ENCODE data around the gene TMCC1.

The TMCC1 gene

GRCh38 chr3:129625072-129625874 is 268.2 kb downstream of the TMCC1 start:
- no peak for DNase-seq (ENCODE audit: low read depth in 3 of 3, low spot score in 1 of 3)

DNA sequence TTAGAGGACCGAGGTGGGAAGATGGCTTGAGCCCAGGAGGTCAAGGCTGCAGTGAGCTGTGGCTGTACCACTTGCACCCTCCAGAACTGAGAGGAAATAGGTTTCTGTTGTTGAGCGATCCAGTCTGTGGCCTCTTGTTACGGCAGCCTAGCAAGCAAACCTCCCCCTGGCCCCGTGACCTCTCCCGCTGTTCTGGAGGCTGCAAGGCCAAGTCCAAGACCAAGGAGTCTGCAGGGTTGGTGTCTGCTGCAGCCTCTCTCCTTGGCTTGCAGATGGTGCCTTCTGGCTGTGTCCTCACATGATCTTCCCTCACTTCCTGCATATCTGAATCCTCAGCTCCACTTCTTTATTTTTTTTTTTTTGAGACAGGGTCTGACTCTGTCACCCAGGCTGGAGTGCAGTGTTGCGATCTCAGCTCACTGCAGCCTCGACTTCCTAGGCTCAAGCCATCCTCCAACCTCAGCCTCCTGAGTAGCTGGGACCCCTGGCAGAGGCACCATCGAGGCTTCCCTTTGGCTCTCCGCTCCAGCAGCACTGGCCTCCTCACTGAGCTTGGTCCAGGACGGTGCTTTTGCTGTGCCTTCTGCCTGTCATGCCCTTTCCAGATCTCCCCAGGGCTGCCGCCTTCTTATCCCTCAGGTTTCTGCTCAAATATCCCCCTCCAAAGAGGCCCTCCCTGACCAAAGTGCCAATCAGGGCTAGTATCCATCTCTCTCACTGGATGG is 269.0 kb downstream of the TMCC1 start:
- DNase-seq (ENCODE audit: low read depth in 3 of 3, low spot score in 1 of 3) = no peak

- no peak for DNase-seq (ENCODE audit: low read depth in 3 of 3, low spot score in 1 of 3)
Measured at GRCh38 chr3:129623447-129624118, 269.9 kb downstream of the TMCC1 start.

DNA sequence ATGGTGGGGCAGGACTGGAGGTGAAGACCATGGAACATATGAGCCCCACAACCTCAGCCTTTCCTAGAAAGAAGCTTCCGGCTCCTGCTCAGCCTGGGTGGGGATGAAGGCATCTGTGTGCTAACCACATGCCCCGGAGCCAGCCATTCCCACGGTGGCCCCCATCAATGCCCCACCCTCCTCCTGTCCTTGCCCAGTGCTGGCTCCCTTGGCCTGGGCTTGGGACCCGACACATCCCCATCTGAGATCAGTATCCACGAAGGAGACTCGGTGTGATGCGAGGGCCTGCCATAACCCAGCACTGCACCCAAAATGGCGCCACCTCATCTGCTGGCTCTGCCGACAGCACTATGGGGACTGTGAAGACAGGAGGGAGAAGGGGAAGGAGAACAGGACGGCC is 270.6 kb downstream of the TMCC1 start:
- DNase-seq (ENCODE audit: low read depth in 3 of 3, low spot score in 1 of 3) = no peak

- no peak for DNase-seq (ENCODE audit: low read depth in 3 of 3, low spot score in 1 of 3)
Measured at GRCh38 chr3:129622226-129622874, 271.2 kb downstream of the TMCC1 start.

DNA sequence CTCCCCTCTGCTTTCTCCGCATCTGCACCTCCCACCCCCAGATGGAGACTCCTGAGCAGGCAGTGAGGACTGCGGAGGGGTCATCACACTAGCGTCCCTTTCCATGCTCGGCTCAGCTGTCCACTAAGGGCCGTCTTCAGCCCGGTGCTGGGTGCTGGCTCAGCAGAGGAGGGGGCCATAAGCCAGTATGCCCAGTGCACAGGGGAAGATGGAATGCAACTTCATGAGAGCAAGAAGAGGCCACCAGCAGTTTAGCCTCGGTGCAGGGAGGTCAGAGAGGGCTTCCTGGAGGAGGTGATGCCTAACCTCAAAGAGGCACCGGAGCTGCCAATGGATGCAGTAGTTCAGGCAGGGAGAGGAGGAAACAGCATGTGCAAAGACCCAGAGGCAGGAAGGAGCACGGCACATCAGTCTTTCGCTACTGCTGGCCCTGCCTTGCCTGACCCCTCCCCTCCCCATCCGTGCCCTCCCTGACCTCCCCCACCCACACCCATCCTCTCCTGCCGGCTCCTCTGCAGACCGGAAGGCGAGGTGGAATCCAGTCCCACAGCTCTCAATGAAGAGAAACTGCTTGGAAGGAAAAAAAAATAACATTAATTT is 271.8 kb downstream of the TMCC1 start:
- no peak for DNase-seq (ENCODE audit: low read depth in 3 of 3, low spot score in 1 of 3)

GRCh38 chr3:129620828-129621559 is 272.5 kb downstream of the TMCC1 start:
- no peak for DNase-seq (ENCODE audit: low read depth in 3 of 3, low spot score in 1 of 3)

DNA sequence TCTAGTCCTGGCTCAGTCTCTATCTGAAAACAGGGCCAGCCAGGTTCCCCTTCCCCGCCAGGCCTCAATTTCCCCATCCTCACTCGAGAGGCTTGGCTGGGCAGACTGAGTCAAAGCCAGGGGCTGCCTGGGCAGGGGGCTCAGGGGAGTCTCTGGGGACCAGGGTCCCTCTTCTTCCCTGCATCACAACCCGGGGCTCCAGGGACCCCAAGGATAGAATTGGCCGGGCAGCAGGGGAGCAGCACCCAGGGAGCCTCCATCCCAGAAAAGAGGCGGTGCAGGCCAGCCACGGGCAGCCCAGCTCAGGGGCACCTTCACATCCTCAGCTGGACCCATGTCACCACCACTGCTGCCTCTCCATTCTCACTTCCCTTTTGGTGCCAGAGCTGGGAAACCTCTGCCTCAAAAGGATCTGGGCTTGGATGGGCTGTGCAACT is 273.8 kb downstream of the TMCC1 start:
- DNase-seq (ENCODE audit: low read depth in 3 of 3, low spot score in 1 of 3) = no peak

GRCh38 chr3:129618901-129619671 is 274.4 kb downstream of the TMCC1 start:
- DNase-seq (ENCODE audit: low read depth in 3 of 3, low spot score in 1 of 3) = no peak

DNA sequence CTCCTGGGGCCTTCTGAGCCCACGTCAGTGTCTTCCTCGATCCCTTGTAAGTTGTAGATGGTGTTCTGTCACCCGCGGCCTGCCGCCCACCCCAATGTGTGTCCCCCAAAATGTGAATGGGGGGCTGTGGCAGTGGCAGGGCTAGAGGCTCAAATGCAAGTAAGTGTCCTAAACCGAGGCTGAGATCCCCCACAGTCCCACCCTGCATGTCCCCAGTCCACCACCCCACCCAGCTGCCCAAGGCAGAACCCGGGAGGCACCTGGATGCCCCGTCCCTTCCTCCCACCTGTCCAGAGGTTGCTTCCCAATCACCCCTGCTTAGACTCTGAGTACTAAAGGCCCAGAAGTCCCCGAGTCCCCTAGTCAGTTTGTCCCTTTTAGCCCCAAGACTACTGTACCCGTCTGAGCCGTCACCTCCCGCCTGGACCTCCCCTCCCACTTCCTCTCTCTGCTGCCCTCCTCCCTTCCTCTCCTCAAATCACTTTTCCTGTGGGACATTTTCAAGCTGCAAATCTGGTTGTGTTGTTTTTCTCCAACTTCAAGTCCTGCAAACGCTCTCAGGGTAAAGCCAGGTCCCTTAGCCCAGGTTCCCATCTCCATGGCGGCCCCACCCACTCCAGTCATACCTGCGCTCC is 275.2 kb downstream of the TMCC1 start:
- DNase-seq (ENCODE audit: low read depth in 3 of 3, low spot score in 1 of 3) = no peak

DNA sequence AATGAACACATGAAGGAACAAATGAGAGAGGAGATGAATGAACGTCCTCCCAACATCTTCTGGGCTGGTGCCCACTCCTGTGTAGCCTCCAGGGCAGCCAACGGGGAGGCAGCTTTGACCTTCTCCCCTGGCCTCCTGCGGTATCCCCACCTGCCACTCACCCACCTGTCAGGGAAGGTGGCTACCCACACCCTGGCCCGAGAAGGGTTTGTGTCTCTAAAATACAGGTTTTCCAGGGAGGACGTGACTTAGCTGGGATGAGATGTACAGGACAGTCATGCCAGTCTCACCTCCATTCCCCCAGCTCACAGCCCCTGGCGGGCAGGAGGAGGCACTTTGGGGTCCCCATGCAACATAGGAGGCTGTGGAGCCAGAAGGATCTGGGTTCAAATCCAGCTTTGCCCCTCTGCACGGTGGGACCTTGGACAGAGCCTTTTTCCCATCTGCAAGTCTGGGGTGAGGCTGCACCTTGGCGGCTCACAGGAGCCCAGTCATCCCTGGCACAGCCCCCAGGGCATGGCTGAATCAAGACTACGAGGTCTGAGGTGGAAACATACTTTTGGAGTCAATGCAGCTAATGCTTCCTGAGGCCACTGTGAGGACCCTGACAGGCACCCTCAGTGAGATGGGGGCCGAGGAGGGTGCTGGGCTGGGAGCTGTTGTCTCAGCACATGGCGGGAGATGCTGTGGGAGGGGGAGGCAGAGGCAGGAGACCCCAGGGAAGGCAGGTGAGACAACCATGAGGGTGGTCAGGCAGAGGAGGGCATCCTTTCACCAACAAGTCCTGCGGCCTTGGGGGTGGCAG is 275.9 kb downstream of the TMCC1 start:
- no peak for DNase-seq (ENCODE audit: low read depth in 3 of 3, low spot score in 1 of 3)

DNA sequence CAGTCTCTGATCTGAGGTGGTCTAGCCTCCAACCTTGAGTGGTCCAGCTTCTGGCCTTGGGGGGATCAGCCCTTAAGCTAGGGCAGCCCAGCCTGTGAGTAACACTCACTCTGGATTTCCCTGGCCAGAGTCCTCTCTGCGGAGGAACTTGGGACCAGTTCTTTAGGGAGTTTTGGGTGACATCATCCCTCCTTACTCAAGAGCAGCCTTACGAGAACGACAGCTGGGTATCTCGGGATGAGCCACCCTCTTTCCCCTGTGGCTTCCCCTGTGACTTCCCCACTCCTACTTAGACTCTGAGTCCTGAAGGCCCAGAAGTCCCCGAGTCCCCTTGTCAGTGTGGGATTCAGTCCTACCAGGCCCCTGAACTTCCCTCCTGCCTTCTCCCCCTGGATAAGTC is 276.8 kb downstream of the TMCC1 start:
- no peak for DNase-seq (ENCODE audit: low read depth in 3 of 3, low spot score in 1 of 3)

DNA sequence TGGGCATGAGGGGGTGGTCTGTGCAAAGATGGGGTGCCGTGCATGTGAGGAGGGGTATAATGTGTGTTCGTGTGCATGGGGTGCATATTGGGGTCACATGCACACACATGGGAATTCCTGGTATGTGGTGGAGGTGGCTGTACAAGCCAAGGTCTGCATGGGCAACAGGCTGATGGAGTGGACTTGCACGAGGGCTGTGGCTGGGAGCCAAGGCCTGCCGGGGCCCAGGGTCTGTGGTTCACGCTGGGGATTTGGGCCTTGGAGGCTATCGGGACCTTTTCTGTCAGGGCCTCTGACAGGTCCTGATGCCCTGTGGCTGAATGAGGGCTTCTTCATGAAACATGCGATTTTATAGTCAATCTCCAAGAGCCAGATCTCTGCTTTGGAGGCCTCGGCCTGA is 277.2 kb downstream of the TMCC1 start:
- DNase-seq (ENCODE audit: low read depth in 3 of 3, low spot score in 1 of 3) = no peak

GRCh38 chr3:129615751-129616281 is 277.7 kb downstream of the TMCC1 start:
- DNase-seq (ENCODE audit: low read depth in 3 of 3, low spot score in 1 of 3) = no peak

GRCh38 chr3:129614927-129615363 is 278.6 kb downstream of the TMCC1 start:
- no peak for DNase-seq (ENCODE audit: low read depth in 3 of 3, low spot score in 1 of 3)

DNA sequence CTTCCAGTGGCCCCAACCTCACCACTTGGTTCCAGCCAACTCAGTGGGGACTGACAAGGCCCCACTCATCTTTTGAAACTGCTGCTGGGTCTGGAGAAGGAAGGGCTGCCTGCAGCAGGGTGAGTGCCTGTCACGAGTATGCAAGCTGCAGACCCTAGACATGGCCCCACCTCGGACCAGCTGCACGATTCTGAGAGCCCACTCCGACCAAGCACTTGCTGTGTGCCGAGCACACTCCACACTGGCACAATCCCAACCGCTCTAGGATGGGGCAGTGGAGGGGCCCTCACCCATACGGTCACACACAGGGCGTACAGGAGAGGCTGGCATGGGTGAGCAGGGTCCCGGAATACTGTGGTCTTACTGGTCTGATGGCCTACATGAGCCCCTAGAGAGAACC is 279.1 kb downstream of the TMCC1 start:
- no peak for DNase-seq (ENCODE audit: low read depth in 3 of 3, low spot score in 1 of 3)

DNA sequence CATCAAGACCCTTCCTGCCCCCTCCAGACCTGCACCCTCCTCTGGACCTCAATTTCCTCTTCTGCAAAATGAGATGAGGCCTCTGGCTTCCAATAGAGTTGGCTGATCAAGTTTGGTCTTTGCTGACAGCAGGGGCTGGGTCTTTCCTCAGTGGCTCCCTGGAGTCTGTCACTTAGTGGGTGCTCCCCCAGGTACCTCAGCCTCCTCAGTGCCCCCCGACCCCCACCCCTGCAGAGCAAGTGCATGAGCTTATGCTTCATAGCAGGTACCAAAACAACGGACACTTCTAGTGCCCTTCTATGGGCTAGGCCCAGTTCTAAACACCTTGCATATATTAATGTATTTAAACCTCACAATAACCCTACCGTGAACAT is 280.2 kb downstream of the TMCC1 start:
- DNase-seq (ENCODE audit: low read depth in 3 of 3, low spot score in 1 of 3) = no peak

Measured in stimulated activated CD4-positive, alpha-beta T cell treated with anti-CD3 and anti-CD28 coated beads, TNF-alpha, amount 100 ng/mL, for 1 hour (primary cell).